ENCODE data around the gene ERI3. TPM values are rescaled to one million over a fixed set of nuclear protein-coding genes. Genes with fewer than 3 reads are reported as not detected.

Gene ERI3
- total and polyA plus RNA-seq, 2 of the 4 experiments (the other 2 are of a cell fraction), result 56.6 to 70.9 TPM

DNA sequence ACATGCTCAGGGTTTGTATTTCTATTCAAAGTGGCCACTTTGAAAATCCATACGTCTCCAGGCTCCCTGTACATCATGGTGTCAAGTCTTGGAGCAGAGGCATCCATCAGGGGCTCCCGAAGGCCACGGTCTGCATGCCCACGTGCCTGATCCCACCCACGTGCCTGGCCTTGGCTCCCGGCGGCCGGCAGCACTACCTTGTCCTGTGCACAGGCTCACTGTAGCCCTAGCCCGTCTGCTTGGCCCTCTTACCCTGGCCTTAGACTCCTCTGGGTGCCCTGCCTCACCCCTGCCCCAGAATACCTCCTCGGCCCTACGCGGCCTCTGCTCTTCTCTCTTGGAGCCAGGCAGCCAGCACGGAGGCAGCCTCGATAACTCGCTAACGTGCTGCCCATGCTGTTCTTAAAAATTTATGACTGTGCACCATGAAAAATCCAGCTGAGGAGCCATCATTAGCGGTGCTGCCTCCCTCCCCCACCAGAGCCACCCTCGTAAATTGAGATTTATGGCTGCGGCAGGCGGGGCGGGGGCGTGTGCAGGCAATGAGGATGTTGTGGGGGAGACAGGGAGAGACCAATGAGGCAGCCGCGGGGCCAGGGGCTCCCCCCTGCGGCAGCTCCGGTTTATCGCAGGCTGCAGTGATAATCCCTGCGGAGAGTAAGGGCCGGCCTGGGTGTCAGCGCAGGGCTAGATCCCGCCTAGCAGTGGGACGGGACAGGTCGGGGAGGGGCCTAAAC is 117.2 kb downstream of the ERI3 start:
- Histone ChIP-seq H2BK15ac (ENCODE audit: low read depth, low read length) (no peak overlapping the region), H4K5ac (ENCODE audit: low read depth, low read length) (no peak overlapping the region), H2AFZ (replicated peaks; ENCODE audit: low read length, poor library complexity) (peak overlapping the region; percentile 67), H3K23ac (ENCODE audit: low read depth, low read length) (no peak overlapping the region), H2BK5ac (ENCODE audit: low read depth, low read length, poor library complexity, severe bottlenecking) (no peak overlapping the region), H2BK120ac (ENCODE audit: low read depth, low read length) (no peak overlapping the region), H2BK20ac (ENCODE audit: low read depth, low read length) (no peak overlapping the region), H4K91ac (ENCODE audit: insufficient read depth, low read depth, low read length) (no peak overlapping the region), H3K36me3 (ENCODE audit: control insufficient read depth, insufficient read depth, low read length) (peaks cover 2% of the 10 kb centered on the region; the same call in 1 of the 2 replicates), H4K20me1 (ENCODE audit: insufficient read depth, low read length) (peaks cover 4% of the 10 kb centered on the region; the same call in 1 of the 2 replicates), H3K56ac (ENCODE audit: extremely low read depth, insufficient read depth, low read length) (no peak overlapping the region), H3K4me3 (ENCODE audit: insufficient read depth, low read depth, low read length) (no peak overlapping the region), H3K9me3 (ENCODE audit: control insufficient read depth, insufficient read depth, low read length) (no peaks in the 10 kb centered on the region), H3K14ac (replicated peaks; ENCODE audit: low read depth, low read length) (no peak overlapping the region), H3K27me3 (ENCODE audit: control insufficient read depth, insufficient read depth, low read length) (no peaks in the 10 kb centered on the region), H2AK5ac (ENCODE audit: low read depth, low read length) (peak overlapping the region; percentile 15; the same call in 1 of the 2 replicates), H4K8ac (ENCODE audit: low read depth in 2 of 2, low read length in 2 of 2) (no peak overlapping the region), H3K9me1 (ENCODE audit: insufficient read depth, low read length) (peaks cover 12% of the 10 kb centered on the region), H3K18ac (ENCODE audit: low read depth, low read length) (no peak overlapping the region), H3K4me1 (ENCODE audit: control insufficient read depth, insufficient read depth, low read length) (peaks cover 11% of the 10 kb centered on the region), H3K4ac (ENCODE audit: low read depth, low read length) (no peak overlapping the region; the same call in 1 of the 2 replicates), H3K9ac (ENCODE audit: low read depth, low read length) (no peak overlapping the region), H3K4me2 (ENCODE audit: low read depth, low read length) (no peak overlapping the region), H3K27ac (ENCODE audit: insufficient read depth, low read length) (no peak overlapping the region), H3K79me1 (ENCODE audit: low read depth in 1 of 2, low read length in 2 of 2) (peaks cover 0 to 3% of the 10 kb centered on the region in 2 experiments; a peak in 1 of 4 replicates), H2AK9ac (replicated peaks; ENCODE audit: low read depth, low read length, poor library complexity) (no peak overlapping the region)
- BruUV-seq (replicated peaks), result no TSS peak
- TF ChIP-seq MXI1 (IDR thresholded peaks at IDR 0.05; ENCODE audit: borderline replicate concordance, low read depth, low read length), result no peak
- no peak for TF ChIP-seq RCOR1 (IDR thresholded peaks at IDR 0.05; ENCODE audit: insufficient replicate concordance, low read length)
- TF ChIP-seq RFX5 (IDR thresholded peaks at IDR 0.05; ENCODE audit: low read depth, low read length), result no peak
- TF ChIP-seq RAD21 (IDR thresholded peaks at IDR 0.05; ENCODE audit: low read length), result peak; percentile 24; the same call in 1 of the 2 replicates
- TF ChIP-seq, protein P1, sequence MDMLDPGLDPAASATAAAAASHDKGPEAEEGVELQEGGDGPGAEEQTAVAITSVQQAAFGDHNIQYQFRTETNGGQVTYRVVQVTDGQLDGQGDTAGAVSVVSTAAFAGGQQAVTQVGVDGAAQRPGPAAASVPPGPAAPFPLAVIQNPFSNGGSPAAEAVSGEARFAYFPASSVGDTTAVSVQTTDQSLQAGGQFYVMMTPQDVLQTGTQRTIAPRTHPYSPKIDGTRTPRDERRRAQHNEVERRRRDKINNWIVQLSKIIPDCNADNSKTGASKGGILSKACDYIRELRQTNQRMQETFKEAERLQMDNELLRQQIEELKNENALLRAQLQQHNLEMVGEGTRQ (IDR thresholded peaks at IDR 0.05; ENCODE audit: low read depth, low read length), result no peak
- TF ChIP-seq, protein P2, sequence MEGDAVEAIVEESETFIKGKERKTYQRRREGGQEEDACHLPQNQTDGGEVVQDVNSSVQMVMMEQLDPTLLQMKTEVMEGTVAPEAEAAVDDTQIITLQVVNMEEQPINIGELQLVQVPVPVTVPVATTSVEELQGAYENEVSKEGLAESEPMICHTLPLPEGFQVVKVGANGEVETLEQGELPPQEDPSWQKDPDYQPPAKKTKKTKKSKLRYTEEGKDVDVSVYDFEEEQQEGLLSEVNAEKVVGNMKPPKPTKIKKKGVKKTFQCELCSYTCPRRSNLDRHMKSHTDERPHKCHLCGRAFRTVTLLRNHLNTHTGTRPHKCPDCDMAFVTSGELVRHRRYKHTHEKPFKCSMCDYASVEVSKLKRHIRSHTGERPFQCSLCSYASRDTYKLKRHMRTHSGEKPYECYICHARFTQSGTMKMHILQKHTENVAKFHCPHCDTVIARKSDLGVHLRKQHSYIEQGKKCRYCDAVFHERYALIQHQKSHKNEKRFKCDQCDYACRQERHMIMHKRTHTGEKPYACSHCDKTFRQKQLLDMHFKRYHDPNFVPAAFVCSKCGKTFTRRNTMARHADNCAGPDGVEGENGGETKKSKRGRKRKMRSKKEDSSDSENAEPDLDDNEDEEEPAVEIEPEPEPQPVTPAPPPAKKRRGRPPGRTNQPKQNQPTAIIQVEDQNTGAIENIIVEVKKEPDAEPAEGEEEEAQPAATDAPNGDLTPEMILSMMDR (conservative IDR thresholded peaks at IDR 0.05; ENCODE audit: low read depth, low read length), result peak; percentile 58
- TF ChIP-seq CHD1 (IDR thresholded peaks at IDR 0.05; ENCODE audit: low read depth, low read length), result no peak
- TF ChIP-seq SMC3 (IDR thresholded peaks at IDR 0.05; ENCODE audit: low read depth, low read length), result peak; percentile 40
- no peak for TF ChIP-seq MAFK (IDR thresholded peaks at IDR 0.05; ENCODE audit: low read depth, low read length)
- TF ChIP-seq NFE2L2 (IDR thresholded peaks at IDR 0.05; ENCODE audit: low read depth, low read length), result no peak
- TF ChIP-seq FOS (IDR thresholded peaks at IDR 0.05; ENCODE audit: low read depth, low read length), result no peak
- TF ChIP-seq POLR2A (IDR thresholded peaks at IDR 0.05; ENCODE audit: low read depth, low read length), result no peak
- WGBS, 2 experiments (ENCODE audit: extremely low coverage in 2 of 2, insufficient read length in 1 of 2), result 38% methylated on average over 17 of the region's 33 CpGs; no CpG with 5 or more reads in 1 of the 2 experiments
- POLR2A ChIA-PET (ENCODE audit: unreplicated experiment), result no interaction called here
- ATAC-seq (ENCODE audit: low read depth), result peak; percentile 86
- DNase-seq, result peak; percentile 25
- in situ Hi-C loops (cut with MboI; ENCODE audit: low sequenced_read_pairs), result no loop called here
- CTCF ChIA-PET, result interaction anchor here (1.2 kb wide), 1 partner anchor 20 kb away, joined by 3 read pairs; no protein-coding TSS in a partner anchor
- intact Hi-C loops (cut with micrococcal nuclease), result no loop called here
- dilution Hi-C loops (cut with HindIII; ENCODE audit: low sequenced_read_pairs, unreplicated experiment), result no loop called here

Data from IMR-90 (cell line).